ENCODE measurements around the gene PRPF31. TPM values are rescaled to one million over a fixed set of nuclear protein-coding genes. Genes with fewer than 3 reads are reported as not detected.

PRPF31 gene
- total and polyA plus RNA-seq, 2 of the 13 experiments (the other 11 are each of a cell fraction or from before 2014, with no cell fraction given), result 23.8 to 63.8 TPM

- TF ChIP-seq RFX1 (IDR thresholded peaks at IDR 0.05) (peak; percentile 100), SRSF9 (IDR thresholded peaks at IDR 0.05; ENCODE audit: borderline replicate concordance, insufficient read depth, low read depth, low read length, poor library complexity, severe bottlenecking) (no peak), SOX13 (IDR thresholded peaks at IDR 0.05) (no peak), SOX13 (CRISPR knock-in tag; conservative IDR thresholded peaks at IDR 0.05 in 1 of 2, IDR thresholded peaks at IDR 0.05 in 1 of 2) (peak in 1 of 2 experiments; percentile 7; a peak in 1 of 4 replicates), ELF1 (CRISPR knock-in tag; IDR thresholded peaks at IDR 0.05) (peak; percentile 89), FOXM1 (CRISPR knock-in tag; IDR thresholded peaks at IDR 0.05) (no peak), ZNF333 (CRISPR knock-in tag; IDR thresholded peaks at IDR 0.05; ENCODE audit: borderline replicate concordance) (peak; percentile 20; the same call in 1 of the 2 replicates), PITX1 (CRISPR knock-in tag; IDR thresholded peaks at IDR 0.05) (peak; percentile 35; the same call in 1 of the 2 replicates), ZMYM4 (CRISPR knock-in tag; IDR thresholded peaks at IDR 0.05) (peak; percentile 54), ZNF124 (CRISPR knock-in tag; IDR thresholded peaks at IDR 0.05) (peak; percentile 60; the same call in 1 of the 2 replicates), ZSCAN5A (CRISPR knock-in tag; IDR thresholded peaks at IDR 0.05; ENCODE audit: borderline replicate concordance) (0 out of 2 replicates have a peak, but pooled peaks have one; percentile 26), KMT2A (CRISPR knock-in tag; IDR thresholded peaks at IDR 0.05) (peak; percentile 60)
- TF ChIP-seq, protein P1, sequence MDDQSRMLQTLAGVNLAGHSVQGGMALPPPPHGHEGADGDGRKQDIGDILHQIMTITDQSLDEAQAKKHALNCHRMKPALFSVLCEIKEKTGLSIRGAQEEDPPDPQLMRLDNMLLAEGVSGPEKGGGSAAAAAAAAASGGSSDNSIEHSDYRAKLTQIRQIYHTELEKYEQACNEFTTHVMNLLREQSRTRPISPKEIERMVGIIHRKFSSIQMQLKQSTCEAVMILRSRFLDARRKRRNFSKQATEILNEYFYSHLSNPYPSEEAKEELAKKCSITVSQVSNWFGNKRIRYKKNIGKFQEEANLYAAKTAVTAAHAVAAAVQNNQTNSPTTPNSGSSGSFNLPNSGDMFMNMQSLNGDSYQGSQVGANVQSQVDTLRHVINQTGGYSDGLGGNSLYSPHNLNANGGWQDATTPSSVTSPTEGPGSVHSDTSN (CRISPR knock-in tag; IDR thresholded peaks at IDR 0.05; ENCODE audit: borderline replicate concordance), result no peak
- TF ChIP-seq, protein P2, sequence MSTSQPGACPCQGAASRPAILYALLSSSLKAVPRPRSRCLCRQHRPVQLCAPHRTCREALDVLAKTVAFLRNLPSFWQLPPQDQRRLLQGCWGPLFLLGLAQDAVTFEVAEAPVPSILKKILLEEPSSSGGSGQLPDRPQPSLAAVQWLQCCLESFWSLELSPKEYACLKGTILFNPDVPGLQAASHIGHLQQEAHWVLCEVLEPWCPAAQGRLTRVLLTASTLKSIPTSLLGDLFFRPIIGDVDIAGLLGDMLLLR (CRISPR knock-in tag; IDR thresholded peaks at IDR 0.05), result peak; percentile 68
- TF ChIP-seq, protein P3, sequence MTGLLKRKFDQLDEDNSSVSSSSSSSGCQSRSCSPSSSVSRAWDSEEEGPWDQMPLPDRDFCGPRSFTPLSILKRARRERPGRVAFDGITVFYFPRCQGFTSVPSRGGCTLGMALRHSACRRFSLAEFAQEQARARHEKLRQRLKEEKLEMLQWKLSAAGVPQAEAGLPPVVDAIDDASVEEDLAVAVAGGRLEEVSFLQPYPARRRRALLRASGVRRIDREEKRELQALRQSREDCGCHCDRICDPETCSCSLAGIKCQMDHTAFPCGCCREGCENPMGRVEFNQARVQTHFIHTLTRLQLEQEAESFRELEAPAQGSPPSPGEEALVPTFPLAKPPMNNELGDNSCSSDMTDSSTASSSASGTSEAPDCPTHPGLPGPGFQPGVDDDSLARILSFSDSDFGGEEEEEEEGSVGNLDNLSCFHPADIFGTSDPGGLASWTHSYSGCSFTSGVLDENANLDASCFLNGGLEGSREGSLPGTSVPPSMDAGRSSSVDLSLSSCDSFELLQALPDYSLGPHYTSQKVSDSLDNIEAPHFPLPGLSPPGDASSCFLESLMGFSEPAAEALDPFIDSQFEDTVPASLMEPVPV (CRISPR knock-in tag; IDR thresholded peaks at IDR 0.05), result peak; percentile 72; the same call in 1 of the 2 replicates
- TF ChIP-seq, protein P4, sequence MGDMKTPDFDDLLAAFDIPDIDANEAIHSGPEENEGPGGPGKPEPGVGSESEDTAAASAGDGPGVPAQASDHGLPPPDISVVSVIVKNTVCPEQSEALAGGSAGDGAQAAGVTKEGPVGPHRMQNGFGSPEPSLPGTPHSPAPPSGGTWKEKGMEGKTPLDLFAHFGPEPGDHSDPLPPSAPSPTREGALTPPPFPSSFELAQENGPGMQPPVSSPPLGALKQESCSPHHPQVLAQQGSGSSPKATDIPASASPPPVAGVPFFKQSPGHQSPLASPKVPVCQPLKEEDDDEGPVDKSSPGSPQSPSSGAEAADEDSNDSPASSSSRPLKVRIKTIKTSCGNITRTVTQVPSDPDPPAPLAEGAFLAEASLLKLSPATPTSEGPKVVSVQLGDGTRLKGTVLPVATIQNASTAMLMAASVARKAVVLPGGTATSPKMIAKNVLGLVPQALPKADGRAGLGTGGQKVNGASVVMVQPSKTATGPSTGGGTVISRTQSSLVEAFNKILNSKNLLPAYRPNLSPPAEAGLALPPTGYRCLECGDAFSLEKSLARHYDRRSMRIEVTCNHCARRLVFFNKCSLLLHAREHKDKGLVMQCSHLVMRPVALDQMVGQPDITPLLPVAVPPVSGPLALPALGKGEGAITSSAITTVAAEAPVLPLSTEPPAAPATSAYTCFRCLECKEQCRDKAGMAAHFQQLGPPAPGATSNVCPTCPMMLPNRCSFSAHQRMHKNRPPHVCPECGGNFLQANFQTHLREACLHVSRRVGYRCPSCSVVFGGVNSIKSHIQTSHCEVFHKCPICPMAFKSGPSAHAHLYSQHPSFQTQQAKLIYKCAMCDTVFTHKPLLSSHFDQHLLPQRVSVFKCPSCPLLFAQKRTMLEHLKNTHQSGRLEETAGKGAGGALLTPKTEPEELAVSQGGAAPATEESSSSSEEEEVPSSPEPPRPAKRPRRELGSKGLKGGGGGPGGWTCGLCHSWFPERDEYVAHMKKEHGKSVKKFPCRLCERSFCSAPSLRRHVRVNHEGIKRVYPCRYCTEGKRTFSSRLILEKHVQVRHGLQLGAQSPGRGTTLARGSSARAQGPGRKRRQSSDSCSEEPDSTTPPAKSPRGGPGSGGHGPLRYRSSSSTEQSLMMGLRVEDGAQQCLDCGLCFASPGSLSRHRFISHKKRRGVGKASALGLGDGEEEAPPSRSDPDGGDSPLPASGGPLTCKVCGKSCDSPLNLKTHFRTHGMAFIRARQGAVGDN (CRISPR knock-in tag; IDR thresholded peaks at IDR 0.05), result peak; percentile 94
- TF ChIP-seq, protein P5, sequence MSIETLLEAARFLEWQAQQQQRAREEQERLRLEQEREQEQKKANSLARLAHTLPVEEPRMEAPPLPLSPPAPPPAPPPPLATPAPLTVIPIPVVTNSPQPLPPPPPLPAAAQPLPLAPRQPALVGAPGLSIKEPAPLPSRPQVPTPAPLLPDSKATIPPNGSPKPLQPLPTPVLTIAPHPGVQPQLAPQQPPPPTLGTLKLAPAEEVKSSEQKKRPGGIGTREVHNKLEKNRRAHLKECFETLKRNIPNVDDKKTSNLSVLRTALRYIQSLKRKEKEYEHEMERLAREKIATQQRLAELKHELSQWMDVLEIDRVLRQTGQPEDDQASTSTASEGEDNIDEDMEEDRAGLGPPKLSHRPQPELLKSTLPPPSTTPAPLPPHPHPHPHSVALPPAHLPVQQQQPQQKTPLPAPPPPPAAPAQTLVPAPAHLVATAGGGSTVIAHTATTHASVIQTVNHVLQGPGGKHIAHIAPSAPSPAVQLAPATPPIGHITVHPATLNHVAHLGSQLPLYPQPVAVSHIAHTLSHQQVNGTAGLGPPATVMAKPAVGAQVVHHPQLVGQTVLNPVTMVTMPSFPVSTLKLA (IDR thresholded peaks at IDR 0.05), result peak; percentile 29
Measured at GRCh38 chr19:54159352-54160181, 44.0 kb downstream of the PRPF31 start, which contains the start of gene LENG1 (continued).
